HG03432 (cell line): ENCODE results near the gene EIF4G2.

Experiments used
- ATAC-seq: cut with Tn5 transposase; IDR thresholded peaks from one replicate; pipeline ENCODE4 v1.9.1; 2021; ENCODE audit warnings: mild to moderate bottlenecking, moderate library complexity; ENCODE audit not compliant: unreplicated experiment

Gene EIF4G2

DNA sequence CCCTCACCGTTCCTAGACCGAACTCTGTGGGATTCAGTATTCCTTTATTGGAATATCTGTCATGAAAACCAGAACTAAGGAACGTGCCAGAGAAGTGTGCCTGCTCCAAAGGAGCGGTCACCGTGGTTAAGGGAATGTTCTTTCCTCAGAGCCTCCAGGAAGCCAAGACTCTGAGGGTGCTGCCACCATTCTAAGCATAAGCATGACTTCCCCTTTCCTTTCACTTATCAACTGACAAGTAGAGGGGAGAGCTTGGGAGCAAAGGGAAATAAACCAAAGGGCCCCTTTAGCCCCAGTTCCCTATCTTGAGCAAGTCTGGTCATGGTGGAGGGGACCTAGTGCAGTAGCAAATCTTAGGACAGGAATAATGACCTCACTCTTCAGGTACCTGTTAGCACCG lies 30.9 kb downstream of the EIF4G2 start:
- ATAC-seq, result no peak

DNA sequence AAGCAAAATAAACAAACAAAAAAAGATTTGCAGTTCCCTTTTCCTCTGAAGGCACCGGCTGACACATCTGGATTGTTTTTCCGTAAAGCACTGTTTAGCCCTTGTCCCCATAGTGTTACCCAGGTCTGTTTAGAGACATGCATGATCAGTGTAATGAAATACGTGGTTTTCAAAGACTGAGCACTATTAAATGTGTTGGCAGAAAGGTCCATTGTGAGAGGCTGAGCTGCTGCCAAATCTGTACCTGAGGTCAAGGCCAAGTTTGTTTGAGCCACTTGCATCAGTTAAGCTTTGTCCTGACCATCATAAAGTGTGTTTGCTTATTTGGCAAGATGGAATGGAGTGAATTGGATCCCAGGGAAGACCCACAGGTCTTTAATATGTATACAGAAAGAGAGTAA lies 31.3 kb downstream of the EIF4G2 start:
- no peak for ATAC-seq

DNA sequence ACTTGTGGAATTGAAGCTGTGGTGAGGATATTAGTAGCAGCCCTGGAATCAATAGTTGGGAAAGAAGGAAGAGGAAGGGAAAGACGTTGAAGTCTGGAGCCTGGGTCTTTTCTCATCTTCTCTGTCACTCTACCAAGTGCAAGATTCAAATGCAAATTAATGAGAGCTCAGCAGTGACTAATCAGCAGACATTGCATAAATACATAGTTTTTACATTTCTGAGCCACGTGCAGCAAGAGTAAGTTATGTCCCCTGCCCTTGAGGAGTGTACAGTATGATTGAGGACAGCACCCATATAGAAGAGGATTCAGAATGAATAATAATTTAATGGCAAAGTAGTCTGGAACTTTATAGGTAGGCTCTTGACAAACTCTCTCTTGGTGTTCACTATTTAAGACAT lies 33.9 kb downstream of the EIF4G2 start:
- ATAC-seq, result no peak

DNA sequence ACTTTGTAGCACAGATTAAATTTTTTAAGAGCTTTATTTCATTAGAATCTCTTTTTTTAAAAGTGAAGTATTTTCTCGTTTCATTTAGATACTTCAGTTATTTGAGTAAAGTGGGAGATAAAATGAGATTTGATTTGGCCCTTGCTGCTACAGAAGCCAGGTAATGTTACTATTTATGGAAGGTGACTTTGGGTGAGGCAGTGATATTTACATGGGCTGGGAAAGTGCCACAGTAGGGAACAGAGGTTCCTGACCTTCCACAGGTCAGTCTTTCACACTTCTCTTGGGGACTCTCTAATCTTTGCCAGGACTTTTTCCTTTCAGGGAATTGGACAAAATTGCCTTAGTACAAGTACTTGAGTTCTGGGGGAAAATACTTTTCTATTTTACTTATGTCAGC lies 37.3 kb downstream of the EIF4G2 start:
- ATAC-seq, result no peak

DNA sequence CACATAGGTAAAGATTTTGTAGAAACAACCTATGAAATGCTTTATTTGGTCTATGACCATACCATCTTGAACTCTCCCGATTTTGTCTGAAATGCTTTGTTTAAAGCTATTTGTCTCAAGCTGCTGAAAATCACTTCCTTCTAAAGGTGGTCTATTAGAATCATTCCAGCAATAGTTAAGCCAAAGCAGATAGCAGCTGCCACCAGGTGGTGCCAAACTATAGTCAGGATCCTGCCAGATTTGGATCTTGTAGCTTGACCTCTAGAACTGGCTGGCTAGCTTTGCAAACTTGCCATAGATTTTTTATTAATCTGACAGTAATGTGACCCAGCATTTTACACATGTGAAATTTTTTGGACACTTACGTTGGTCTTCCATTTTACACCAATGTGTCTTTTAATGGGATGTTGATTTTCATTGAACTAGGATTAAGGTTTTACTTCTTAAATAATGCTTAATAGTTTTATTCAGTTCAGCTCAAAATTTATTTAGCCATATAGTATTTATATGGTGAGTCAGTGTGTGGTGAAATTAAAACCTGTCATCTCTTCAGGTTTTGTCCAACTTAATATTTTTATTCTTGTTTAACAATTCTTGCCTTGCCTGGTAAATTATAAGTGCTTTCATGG lies 38.0 kb downstream of the EIF4G2 start:
- ATAC-seq, result no peak

DNA sequence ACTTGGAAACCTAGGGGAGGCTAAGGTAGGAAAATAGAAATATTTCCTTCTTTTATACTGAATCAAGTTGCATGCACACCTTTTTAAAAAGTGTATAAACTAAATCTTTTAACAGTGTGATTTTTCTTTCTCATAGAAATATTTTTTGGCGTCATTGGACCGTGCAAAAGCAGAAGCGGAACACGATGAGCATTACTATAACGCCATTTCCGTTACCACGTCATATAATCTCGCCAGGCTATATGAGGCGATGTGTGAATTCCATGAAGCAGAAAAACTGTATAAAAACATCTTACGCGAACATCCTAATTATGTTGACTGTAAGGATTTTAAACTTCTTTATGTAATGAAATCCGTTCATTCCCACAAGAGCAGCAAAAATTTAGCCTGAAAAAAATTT lies 44.3 kb downstream of the EIF4G2 start:
- ATAC-seq, result no peak

DNA sequence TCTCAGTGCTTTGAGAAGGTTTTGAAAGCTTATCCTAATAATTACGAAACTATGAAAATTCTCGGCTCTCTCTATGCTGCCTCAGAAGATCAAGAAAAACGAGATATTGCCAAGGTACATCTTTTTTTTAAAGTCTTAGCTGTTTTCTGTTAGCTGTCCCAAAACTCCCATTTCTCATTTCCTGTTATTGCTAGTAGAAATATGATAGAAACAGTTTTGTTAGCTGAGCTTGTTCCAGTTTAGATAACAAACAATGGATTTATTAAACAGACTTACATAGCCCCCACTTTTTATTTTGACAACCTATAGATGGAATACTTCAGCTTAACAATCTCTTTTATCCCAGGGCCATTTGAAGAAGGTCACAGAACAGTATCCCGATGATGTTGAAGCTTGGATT lies 45.0 kb downstream of the EIF4G2 start:
- no peak for ATAC-seq

DNA sequence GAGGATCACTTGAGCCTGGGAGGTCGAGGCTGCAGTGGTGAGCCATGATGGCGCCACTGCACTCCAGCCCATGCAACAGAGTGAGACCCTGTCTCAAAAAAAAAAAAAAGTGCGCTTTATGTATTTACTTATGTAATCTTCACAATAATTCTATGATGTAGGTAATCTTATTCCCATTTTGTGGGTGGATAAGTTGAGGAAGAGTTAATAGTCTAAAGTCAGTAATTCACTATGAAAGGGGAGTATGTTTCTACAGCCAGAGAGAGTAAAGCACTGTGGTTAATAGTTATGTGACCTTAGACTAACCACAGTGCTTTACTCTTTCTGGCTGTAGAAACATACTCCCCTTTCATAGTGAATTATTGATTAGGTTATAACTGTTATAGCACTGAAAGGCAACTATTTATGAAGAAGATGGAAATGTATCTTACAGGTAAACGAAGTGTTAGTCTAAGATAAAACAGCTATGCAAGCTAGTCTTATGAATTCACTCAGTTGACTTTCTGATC lies 45.8 kb downstream of the EIF4G2 start:
- no peak for ATAC-seq

DNA sequence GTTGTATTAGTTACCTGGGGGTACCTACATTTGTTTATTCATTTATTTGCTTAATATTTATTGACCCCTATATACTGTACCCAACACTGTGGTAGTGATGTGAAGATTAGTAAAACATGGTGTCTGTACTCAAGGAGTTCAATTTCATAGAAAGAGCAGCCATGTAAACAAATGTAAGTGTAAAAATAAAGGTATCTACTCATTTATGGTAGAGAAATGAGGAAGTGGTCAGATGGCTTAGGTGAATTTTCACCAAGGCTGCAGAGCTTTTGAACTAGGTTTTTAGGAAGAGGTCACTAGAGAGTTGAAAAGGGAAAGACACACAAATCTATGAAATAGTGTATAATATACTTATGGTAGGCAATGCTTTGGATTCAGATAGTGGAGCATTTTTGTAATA lies 46.5 kb downstream of the EIF4G2 start:
- peak; percentile 86 for ATAC-seq

DNA sequence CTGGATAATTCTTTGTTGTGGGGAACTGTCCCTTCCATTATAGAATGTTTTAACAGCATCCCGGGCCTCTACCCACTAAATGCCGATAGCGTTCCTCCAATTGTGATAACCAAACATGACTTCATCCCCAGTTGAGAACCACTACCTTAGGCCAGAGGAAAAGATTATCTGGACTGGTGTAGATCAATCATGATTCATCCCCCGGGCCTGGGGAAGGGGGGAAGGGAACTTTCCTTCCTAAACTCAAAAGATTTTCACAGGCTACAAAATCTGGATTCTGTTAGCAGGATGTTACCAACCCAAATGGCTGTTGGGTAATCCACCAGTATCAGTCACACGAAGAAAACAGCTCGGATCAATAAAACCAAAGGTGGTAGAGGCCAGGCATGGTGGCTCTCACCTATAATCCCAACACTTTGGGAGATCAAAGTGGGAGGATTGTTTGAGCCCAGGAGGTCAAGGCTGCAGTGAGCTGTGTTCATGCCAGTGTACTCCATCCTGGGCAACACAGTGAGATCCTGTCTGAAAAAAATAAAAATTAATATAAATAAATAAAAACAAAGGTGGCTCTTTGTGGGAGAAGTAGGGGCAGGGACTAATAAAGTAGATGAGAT lies 47.5 kb downstream of the EIF4G2 start:
- ATAC-seq, result no peak

DNA sequence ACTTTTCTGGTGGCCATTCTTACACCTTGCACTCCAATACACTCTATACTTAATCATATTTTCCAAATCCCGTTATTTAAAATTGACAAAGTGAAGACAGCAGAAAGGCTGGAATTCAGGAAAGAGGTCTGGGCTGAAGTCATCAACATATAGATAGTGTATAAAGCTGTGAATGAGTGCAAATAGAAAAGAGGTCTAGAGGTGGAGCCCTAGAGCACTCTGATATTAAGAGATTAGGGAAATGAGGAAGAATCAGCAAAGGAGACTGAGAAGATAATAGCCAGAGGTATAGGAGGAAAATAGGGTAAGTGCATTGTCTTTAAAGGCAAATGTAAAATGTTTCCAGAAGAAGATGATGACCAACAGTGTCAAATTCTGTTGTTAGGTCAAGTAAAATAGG lies 49.8 kb downstream of the EIF4G2 start:
- no peak for ATAC-seq

DNA sequence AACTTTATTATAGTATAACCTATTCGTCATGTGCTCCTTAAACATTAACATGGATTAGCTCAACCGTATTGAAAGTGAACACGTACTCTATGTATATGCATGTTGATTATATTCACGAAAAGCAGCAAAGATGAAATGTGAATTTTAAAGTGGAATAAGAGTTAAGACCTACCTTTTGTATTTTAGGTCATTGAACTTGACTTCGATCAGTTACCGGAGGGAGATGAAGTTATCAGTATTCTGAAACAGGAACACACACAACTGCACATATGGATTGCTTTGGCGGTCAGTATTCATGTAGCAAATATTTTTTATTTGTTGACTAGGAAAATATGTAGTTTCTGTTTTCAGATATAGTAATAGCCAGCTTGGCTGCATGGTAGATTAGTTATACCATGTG lies 56.2 kb downstream of the EIF4G2 start:
- ATAC-seq, result no peak

DNA sequence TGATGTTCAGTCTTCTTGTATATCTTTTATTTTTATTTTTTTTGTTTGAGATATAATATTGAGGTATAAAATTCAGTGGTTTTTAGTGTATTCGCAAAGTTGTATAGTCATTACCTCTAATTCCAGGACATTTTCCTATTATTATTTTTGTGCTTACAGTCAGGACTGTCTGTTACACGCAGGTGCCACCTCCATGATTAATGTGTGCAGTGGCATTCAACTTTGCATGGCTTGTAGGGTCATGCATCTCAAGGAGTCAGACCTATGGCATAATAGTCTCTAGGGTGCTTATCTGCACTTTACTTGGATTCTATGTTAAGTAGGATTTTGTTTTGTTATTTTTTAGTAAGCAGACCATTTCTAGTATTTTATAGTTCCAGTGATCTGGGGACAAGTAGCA lies 56.7 kb downstream of the EIF4G2 start:
- no peak for ATAC-seq

DNA sequence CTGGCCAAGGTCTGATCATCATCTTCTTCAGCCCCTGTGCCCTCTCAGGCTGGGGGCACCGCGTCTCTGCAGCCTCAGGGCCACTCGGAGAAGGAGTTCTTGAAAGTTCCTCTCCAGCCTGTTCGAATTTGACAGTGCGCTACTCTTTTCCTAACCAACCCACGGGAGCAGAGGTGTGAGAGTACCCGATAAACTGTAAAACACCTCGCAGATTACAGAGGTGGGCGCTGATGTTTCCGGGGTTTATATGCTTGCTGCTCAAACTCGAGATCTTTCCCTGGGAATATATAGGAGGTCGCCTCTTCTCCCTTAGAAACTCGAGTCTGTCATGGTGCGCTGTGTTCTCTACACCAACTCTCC lies 57.2 kb downstream of the EIF4G2 start:
- ATAC-seq, result no peak

DNA sequence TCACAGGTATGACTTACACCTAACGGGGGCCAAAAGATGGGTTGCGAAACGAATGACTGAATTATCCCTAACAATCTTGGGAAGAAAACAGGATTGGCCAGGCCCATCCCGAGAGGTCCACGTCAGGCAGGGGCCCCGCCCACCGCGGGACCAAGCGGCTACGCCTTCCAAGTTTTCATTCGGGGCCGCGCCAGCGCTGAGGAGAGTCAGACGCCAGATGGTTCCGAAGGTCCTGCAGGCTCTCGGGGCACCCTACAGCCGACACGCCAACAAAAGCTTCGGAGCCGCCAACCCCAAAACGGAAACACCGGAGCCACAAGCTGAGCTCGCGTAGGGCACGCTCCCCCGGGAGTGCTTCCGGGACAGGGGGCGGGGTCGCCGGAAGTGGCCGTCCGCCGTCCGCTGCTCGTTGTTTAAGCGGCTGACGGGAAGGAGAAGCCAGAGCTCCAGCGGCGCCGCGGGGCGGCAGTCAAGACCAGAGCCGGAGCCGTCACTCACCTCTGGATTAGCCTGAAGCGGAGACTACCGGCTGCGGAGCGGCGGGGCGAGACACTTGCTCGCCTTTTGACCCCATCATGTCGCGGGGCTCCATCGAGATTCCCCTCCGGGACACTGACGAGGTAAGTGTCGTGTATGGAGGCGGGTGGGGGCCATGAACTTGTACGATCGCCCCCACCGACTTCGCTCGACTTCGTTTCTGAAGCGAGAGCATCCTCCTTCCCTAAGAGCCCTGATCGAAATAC lies 57.7 kb downstream of the EIF4G2 start, which contains the start of gene CTR9:
Gene CTR9 (plus strand): TSS at position 409 of the 743 bp plus-strand sequence. CDS start 167 bp downstream, at position 576.
- peak; percentile 93 for ATAC-seq

DNA sequence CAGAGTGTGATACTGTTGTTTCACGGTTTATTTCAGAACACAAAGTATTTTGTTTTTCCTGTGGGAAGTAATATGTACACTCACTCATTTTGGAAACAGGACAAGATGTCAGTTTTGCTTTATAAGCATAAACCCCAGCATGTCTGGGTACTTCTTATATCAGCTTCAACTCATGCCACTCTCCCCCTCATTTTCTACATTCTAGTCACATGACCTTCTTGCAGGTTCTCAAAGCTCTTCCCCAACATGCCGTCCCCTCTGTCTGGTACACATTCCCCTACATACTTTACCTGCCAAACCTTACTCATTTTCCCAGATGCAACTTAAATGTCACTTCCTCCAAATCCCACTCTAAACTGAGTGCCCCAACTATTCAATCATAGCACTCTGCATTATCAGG lies 59.2 kb downstream of the EIF4G2 start:
- no peak for ATAC-seq

DNA sequence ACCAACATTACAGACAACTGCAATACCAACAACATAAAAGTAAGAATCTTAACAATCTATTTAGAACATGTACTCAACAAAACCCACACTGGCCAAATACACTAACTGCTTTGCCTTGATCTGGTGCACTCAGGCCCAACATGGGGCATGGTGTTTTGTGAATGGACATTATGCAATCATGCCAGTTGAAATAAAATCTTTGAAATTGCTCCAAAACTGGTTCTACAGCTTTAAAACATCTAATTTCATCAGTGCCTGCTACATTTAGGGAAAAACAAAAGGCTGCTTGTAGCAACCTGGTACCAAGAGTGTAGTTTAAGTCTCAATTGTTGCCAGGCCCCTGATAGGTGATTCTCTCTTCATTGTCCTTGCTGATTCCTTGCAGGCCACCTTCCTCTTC lies 61.0 kb downstream of the EIF4G2 start:
- no peak for ATAC-seq
